D341Med (cell line): Measurements from ENCODE around the gene HOXD9.

Source experiments
- DNase-seq: peaks from one replicate; pipeline ENCODE4 v3.0.0; 2012; ENCODE audit warnings: low spot score

Gene HOXD9

DNA sequence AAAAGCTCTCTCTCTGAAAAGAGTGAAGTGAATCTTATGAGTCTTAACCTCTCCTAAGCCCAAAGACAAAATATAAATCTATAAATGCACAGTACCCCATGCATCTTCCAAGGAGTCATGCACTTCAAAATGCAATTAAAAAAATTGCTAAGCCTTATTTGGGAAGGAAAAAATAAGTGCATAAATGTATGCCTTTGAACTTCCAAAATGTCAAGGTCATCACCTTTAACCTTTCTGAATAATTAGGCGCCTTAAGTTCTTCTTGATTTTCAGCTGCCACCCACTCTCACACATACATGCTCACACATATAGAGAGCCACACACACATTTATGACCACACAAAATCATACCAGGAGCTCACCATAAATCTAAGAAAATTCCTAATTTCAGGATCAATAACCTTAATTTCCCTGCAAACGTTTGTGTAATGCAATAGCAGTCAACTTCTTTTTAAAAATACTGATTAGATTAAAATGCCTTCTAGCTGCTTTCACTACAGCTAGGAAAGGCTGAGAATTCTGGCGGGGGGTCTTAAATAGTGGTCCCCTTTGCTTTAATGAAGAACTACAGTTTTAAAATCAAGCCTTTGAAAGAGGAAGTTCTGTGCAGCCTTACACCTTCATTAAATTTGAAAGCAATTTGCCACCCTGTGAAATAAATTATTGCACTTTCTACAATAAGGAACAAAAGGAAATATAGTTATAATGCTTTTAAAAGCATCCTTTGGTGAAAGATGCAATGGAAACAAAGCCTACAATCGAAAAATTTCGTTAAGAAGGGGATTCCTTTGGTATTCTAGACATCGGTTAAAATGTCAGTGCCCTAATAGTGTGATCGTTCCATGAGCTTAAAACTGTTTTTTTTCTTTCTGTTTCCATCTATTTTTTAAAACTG is 11.9 kb upstream of the HOXD9 start:
- DNase-seq, result no peak

DNA sequence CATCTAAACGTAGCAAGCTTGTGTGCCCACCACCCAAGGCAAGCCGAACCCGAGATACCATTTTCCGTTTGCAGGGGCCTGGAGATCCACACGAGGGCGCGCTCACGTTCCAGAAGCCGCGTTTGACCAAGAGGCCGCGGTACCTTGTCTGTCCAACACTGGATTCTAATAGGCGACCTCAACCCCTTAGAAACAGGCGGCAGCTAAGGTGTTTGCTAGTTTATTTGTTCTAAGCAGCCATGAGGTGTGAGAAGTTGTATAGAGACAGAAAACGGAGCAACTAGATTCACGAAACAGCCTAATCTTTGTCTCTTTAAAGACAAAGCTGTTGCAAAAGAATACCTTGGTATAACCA is 11.2 kb upstream of the HOXD9 start:
- DNase-seq, result peak; percentile 69

DNA sequence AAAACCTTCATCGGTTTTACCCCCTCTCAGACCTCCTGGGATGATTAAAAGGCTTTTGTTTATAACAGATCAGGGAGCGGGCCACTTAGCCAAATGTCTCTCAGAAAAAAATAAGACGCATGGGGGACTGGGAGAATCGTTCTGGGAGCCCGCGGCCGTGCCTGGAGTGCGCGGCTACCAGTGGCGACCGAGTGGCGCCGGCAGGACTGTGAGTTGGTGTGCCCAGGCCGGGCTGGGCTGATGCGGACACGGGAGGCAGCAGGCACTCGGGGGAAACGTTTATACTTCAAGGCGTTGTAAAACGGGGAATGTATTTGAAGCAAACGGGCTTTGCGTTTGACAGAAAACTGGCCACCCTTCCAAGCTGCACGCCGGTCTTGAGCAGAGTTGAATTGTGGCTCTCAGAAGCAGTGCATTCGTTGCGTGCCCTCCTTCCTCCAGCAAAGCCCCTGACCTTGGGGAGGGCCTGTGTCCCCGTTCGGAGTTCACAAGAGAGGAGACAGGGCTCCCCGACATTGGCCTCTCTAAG is 10.6 kb upstream of the HOXD9 start:
- DNase-seq, result no peak

DNA sequence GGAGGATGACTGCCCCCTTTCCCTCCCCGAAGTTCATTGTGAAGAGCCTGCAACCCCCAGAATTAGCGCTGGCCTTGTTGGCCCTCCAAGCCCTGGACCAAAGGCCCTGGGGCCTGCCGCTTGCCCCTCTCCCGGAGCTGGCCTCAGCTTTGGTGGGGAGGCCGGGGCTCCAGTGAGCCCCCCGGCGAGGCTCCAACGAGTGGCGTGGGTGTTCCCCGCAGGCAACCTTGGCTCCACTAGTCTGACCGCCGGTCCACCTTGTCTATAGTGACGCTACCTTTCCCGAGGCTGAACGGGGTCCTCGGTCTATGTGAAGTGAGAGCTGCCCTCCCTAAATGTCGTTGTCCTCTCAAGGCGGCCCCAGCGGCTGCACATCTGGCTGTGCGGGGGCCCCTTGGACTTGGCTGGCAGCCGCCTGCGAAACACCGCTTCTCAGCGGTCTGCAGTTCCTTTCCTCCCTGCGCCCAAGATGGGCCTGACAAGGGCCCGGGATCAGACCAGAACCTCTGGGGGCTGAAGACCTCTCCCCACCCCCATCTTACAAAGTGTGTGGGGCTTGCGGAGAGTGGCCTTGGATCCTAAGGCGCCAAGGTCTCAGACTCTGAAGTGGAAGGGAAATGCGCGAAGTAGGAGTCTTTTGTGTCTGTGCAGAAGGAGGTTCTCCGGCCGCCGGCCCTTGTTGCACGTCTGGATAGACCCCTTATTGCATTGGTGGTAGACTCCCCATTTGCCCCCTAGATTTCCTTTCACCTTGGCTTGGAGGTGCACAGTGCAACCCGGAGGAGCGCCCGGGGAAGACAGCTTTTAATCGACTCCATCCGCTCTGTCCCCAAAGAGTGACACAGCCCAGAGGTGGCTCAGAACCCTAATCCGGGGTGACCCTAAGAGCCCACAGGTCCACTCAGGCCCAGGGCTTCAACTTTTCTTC is 9.9 kb upstream of the HOXD9 start:
- no peak for DNase-seq

DNA sequence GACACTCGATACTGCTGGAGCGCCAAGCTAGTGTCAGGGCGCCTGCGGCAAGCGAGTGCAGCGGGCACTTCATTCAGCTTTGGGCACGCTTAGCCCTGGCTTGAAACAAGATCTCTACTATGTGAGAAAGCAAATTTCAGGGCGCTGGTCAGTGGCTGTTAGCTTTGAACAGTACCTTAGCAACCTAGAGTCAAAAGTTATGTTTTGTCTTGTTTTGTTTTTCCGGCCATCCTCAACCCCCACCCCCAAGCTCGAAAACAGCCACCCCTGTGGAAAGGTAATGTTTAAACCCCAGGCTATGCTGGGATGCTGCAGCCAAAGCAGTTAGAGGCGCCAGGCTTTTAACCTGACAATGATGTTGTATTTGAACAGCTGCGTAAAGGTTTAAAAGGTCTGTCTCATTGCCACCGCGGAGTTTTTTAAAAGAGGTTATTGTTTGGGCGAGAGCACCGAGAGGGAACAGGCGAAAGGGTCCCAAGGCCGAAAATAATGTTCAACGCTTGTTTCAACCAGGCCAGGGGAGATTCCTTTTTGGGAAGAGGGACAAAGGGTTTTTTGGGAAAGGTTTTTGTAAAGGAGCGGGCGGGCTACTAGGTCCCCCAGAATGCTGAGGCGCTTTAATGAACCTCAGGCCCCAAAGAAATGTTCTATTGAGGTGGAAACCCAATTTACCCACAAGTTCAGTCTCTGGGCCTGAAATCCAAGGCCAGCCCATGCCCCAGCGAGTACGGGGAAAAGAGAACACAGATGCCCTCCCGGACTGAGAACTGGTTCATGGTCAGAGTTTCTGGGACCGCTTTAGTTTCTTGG is 8.2 kb upstream of the HOXD9 start:
- DNase-seq, result no peak

DNA sequence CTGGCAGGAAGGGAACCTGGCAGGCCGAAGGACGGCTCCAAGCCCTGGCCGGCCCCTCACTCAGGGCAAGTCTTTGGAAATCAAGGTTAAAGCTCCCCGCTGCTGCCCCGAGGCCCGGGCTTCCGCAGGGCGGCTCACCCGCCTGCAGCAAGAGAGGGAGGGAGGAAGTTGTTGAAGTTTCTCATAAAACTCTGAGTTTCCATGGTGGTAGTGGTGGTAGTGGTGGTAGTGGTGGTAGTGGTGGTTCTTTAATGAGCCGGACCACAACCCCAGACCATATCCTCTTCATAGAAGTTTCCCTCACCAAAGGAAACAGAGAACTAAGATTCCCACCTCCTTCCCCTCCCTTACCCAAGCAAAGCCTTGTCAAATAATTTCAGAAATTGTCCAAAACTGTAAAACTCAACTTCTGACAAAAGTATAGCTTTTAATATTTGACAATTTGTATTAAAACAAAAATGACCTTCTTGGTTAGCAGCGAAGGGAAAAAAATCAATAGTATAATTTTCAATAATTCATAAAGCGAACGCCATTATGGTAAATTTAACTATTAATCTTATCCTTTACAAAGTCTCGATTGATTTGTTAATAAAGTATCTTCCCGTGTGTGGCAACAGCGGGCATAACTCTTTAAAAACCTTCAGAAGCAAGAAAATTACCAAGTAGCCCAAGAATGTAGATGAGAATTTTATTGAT is 7.4 kb upstream of the HOXD9 start:
- DNase-seq, result no peak

DNA sequence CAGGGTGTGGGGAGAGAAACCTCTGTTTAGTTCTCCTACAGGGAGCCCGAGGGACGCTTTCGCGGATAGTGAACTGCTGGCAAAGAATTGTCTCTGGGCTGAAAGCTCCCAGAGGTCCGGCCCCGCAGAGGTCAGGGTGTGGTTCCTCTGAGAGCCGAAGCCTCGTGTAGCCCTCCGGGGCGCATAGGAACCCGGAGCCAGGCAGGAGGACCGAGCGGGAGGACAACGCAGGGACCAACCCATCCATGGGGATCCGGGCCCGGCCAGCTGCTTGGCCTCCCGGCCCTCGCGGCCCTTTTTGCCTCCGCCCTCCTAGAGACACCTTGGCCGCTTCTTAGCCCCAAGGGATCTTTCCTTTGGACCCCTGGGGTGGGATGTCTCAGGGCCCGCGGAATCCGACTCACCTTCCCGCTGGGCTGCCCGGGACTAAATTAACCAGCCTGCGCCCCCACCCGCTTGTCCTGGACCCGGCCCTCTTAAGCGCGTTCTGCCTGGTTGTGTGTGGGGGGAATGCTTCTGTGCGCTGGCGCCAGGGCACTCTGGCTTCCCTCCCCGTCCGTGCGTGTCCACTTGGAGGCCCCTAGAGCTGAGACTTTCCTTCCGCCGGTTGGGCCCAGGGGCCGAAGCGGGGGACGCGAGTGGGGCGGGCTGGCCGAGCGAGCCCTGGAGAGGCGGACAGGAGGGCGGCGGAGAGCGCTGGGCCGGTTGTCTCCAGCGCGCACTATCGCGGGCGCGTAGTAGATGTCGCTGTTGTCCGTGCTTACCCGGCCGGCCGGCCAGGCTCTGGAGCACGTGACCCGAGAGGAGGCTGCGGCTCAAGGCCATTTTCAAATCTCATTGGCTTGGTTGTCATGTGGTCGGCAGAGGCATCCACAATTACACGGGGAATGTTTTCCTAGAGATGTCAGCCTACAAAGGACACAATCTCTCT is 6.4 kb upstream of the HOXD9 start, which contains the start of gene HOXD10:
TSS of gene HOXD10 (plus strand) at position 896 of the 931 bp plus-strand sequence. CDS start 56 bp downstream, outside the sequence.
- no peak for DNase-seq

DNA sequence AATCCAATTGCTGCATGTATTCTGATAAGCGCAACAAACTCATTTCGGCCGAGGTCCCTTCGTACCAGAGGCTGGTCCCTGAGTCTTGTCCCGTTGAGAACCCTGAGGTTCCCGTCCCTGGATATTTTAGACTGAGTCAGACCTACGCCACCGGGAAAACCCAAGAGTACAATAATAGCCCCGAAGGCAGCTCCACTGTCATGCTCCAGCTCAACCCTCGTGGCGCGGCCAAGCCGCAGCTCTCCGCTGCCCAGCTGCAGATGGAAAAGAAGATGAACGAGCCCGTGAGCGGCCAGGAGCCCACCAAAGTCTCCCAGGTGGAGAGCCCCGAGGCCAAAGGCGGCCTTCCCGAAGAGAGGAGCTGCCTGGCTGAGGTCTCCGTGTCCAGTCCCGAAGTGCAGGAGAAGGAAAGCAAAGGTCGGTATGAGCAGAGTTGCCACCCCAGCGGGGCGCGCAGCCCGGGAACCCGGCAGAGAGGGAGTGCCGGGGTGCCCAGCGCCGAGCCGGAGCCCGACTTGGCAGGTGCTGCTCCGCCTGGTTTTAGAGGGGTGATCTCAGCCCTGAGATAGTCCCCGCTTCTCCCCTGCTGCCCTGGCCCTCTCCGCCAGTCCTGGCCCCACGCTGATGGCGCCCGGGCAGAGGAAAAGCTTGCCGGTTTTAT is 5.2 kb upstream of the HOXD9 start:
- DNase-seq, result no peak

DNA sequence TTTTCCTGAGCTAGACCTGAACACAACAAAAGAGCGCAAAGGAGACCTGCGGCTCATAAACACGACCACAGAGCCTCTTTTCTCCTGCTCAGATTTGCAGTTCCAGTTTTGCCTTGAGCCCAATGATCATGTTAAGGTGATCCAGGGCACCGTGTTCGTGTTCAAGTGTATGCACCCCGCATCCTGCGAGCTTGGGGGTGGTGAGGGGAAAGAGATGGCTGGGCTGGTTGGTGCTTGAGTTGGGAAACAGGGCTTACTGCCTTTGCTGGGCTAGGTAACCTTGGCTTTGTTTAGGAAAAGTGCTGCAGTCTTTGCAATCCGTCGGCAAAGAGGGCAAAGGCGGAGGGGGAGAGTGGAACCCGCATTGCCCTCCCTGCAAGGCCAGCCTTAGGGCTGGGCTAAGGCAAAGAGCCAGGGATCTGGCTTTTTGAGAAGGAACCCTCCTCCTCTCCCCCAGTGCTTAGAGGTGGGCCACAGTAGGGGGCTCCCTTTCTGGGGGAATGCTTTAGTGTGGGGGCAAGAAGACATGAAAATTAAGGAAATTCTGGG is 4.6 kb upstream of the HOXD9 start:
- DNase-seq, result no peak

DNA sequence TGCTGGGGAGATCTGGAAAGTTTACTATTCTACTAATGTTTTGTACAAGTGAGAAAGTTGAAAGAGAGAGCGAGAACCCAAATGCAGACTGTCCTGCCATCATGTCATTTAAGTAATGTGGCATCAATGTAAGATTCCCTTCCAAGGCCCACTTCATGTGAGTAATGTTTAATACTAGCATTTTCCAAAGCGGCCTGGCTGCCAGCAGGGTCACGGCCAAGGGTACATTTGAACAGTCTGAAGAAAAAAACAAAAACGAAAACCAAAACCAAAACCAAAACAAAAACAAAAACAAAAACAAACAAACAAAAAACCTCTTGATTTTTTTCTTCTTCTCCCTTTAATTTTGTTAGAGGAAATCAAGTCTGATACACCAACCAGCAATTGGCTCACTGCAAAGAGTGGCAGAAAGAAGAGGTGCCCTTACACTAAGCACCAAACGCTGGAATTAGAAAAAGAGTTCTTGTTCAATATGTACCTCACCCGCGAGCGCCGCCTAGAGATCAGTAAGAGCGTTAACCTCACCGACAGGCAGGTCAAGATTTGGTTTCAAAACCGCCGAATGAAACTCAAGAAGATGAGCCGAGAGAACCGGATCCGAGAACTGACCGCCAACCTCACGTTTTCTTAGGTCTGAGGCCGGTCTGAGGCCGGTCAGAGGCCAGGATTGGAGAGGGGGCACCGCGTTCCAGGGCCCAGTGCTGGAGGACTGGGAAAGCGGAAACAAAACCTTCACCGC is 3.7 kb upstream of the HOXD9 start:
- no peak for DNase-seq

DNA sequence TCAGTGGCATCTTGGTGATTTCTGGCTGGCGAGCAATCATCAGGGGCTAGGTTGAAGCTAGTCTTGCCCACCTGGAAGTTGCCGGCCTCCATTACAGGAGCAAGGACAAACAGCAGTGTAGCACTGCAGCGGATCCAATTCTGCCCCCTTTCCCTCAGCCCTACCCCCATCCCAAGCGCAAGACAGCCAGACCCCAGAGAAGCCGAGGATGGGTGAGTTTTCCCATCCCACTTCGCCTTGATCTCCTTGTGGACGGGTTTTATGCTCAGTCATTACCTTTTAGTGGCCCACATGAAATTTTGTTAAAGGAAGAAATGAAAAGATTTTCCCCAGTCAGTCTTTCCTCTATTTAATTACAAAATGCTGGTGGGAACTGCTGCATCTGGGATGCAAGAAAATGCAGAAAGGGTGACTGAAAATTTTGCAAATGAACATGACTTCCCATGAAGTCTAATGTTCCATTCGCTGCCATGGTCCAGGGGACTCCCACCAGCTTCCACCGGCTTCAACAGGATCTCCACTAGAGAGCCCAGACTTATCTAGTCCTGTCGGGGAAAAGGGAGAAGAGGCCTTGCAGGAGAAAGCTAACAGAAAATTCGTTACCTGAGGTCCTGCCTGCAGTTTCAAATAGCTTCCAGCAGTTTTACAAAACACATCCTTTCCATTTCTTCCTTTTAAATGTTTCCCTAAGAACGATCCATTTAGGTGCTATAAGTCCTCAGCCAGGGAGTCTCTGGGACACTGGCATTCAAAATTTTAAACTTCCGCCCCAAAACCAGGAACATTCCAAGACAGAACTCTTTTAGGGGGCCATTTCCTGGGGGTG is 1.9 kb upstream of the HOXD9 start:
- no peak for DNase-seq

DNA sequence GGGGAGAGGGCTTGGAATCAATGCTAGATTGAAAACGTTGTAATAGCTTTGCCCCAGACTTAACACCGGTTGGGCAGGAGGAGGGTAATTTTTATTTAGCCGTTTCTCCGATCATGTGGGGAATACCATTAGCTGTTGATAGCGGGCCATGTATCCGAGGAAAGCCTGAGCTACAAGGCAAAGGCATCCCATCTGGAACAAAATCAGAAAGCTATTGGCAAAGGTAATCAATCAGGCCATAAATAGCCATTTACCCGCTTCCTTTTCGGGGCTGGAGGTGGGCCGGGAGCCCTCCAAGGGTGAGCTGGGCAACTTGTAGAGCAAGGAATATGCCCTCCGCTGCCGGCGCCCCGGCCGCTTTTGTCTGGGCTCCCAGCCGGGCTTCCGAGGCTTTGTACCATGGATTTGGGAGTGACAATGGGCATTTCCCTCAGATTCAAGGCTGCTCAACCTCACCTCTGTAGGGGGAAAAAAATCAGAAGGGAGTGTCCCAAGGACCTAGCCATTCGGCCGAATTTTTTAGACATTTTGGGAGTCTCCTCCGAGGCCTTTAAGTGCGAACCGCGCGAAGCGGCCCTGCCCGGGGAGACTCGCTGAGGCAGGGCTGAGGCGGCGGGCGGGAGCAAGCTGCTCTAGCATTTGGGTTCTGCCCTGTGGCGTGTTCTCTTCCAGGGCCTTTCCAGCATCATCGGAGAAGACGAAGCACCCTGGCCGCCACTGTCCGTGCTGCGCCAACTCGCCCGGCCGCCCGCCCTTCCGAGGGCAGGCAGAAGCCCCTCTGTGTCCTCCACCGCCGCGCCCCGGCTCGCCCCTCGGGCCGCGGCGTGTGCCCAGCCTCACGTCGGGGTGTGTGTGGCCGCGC is 1.1 kb upstream of the HOXD9 start:
- DNase-seq, result no peak

DNA sequence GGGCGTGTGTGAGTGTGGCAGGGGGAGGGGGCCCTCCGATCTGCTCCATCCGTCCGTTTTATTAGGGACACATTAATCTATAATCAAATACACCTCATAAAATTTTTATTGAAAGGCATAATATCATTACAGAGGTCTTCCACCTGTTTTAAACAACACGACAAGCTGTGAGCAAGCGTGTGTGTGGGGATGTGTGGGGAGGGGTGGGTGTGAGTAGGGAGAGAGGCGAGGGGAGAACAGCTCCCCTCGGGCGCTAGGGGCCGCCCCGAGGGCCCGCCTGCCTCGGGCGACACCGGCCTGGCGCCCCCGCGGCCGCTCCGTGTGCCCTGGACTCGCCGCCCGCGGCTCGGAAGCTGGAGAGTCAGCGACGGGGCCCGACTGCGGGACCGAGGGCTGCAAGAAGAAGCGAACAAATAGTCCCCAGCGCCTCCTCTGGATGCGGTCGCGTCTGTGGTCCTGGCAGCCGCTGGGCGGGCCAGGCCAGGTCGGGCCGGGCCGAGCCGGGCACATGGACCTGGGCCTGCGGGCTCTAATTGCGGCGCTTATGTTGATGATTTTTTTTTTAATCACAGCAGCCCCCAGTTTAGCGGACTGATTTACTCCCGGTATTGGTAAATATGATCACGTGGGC is 352 bp upstream of the HOXD9 start:
- DNase-seq, result no peak

DNA sequence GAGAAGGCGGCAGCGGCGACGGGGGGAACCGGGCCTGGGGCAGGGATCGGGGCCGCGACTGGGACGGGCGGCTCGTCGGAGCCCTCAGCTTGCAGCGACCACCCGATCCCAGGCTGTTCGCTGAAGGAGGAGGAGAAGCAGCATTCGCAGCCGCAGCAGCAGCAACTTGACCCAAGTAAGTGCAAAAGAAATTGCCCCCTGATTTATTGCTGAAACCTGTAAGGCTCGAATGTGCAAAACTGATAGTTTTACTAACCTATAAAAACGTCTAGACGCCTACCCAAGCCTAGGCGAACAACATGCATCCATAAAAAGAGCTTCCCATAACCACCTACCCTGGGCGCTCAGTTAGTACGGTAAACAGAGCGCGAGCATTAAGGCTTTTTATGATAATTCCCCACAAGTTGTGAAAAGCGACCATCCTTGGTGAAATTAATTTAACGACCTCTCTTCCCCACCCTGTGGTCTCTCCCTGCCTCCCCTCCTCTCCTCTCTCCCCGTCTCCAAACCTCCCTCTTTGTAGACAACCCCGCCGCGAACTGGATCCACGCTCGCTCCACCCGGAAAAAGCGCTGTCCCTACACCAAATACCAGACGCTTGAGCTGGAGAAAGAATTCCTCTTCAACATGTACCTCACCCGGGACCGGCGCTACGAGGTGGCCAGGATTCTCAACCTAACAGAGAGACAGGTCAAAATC is 1.0 kb downstream of the HOXD9 start:
- DNase-seq, result no peak

DNA sequence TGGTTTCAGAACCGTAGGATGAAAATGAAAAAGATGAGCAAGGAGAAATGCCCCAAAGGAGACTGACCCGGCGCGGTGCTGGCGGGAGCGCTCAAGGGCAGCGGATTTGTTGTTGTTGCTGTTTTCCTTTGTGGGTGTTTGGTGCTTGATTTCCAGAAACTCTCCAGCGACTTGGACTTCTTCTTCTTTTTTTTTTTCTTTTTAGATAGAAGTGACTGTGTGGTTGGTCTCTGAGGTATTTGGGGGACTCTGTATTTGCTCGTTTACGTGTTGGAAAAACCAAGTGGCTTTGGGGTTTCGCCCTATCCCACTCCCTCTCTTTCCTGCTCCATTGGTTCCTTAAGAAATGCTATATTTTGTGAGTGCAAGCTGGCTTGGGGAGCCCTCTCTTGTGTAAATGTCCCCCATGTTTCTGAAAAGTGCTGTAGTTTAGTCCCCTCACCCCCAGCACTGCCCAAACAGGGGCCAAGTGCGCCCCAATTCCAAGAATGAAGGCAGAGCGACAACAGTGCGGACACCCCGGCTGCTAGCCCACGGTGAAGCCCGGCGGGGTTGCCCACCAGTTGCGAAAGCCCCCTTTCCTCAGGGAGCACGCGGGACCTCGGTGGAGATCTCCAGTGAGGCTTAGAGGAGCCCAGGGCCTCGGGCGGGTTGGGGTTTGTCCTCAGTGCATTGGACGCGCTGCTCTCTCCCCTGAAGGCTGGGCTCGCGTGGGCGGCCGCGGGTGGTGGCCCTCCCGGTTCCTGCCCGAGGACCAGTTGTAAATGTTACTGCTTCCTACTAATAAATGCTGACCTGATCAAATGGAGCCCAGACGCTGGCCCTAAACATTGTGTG is 1.8 kb downstream of the HOXD9 start:
- DNase-seq, result no peak
